Thymus (tissue), 11 donors: ENCODE data around the gene EGFLAM. TPM values are rescaled to one million over a fixed set of nuclear protein-coding genes. Genes with fewer than 3 reads are reported as not detected.

Source experiments
- DNase-seq, 9 donors: peaks; one replicate each; pipeline ENCODE4 v3.0.0-alpha.2; 2013; ENCODE audit warnings: low spot score in 9 of 9, low read depth in 6 of 9, missing footprints in 1 of 9
- H3K27ac ChIP-seq, 2 donors: one replicate each; pipeline ENCODE4 v1.5.1; 2013; ENCODE audit warnings: control low read depth in 1 of 2, low read depth in 1 of 2, low read length in 1 of 2, mild to moderate bottlenecking in 1 of 2, moderate library complexity in 1 of 2
- H3K27me3 ChIP-seq, 2 donors: one replicate each; pipeline ENCODE4 v1.5.1; 2013; ENCODE audit warnings: low read length in 1 of 2; ENCODE audit not compliant: control insufficient read depth in 2 of 2, insufficient read depth in 1 of 2
- H3K36me3 ChIP-seq, 2 donors: one replicate each; pipeline ENCODE4 v1.5.1; 2013; ENCODE audit warnings: low read length in 1 of 2, mild to moderate bottlenecking in 1 of 2, moderate library complexity in 1 of 2; ENCODE audit not compliant: control insufficient read depth in 2 of 2, insufficient read depth in 2 of 2
- H3K4me1 ChIP-seq, 2 donors: one replicate each; pipeline ENCODE4 v1.5.1; 2013; ENCODE audit warnings: low read length in 2 of 2; ENCODE audit not compliant: control insufficient read depth in 2 of 2, insufficient read depth in 2 of 2
- H3K4me3 ChIP-seq, 2 donors: one replicate each; pipeline ENCODE4 v1.5.1; 2013; ENCODE audit warnings: low read length in 2 of 2, control low read depth in 1 of 2, mild to moderate bottlenecking in 1 of 2
- H3K9me3 ChIP-seq, 2 donors: one replicate each; pipeline ENCODE4 v1.5.1; 2013; ENCODE audit warnings: low read length in 1 of 2, mild to moderate bottlenecking in 1 of 2; ENCODE audit not compliant: control insufficient read depth in 2 of 2, insufficient read depth in 1 of 2
- WGBS: extraction: QIAGEN DNeasy Blood & Tissue Kit; methylation state at CpG from one replicate; pipeline ENCODE4 v1.1.7; 2013; 5-methylcytosine and 5-hydroxymethylcytosine counted together
- polyA plus RNA-seq: library from polyadenylated mRNA; stranded (reverse); fragments of 200-250 nt; gene quantifications from one replicate; pipeline ENCODE4 v1.2.3, GENCODE V29; 2013
- total RNA-seq: library from RNA; stranded (reverse); fragments of 120-200 nt; gene quantifications from one replicate; pipeline ENCODE4 v1.2.4, GENCODE V29; 2013
- donor health status: healthy.

EGFLAM gene
- total and polyA plus RNA-seq, 2 donors: 24.0 to 25.7 TPM

- 54% methylated on average over 6 of the region's 6 CpGs for WGBS
- H3K4me3 ChIP-seq: no peak overlapping the region
- H3K4me1 ChIP-seq: no peaks in the 10 kb centered on the region
- peaks cover 0 to 2% of the 10 kb centered on the region in 2 donors for H3K27me3 ChIP-seq
- H3K36me3 ChIP-seq: no peaks in the 10 kb centered on the region
- no peak for DNase-seq
- H3K9me3 ChIP-seq: no peaks in the 10 kb centered on the region
- H3K27ac ChIP-seq: no peak overlapping the region
Observed at GRCh38 chr5:38479315-38479904, 221.1 kb downstream of the EGFLAM start.

- no peaks in the 10 kb centered on the region for H3K4me1 ChIP-seq
- H3K9me3 ChIP-seq: no peaks in the 10 kb centered on the region
- H3K4me3 ChIP-seq: no peak overlapping the region
- peaks cover 0 to 2% of the 10 kb centered on the region in 2 donors for H3K27me3 ChIP-seq
- no peak for DNase-seq
- H3K27ac ChIP-seq: no peak overlapping the region
- WGBS: 94% methylated on average over 10 of the region's 10 CpGs
- no peaks in the 10 kb centered on the region for H3K36me3 ChIP-seq
Observed at GRCh38 chr5:38483805-38484398, 225.5 kb downstream of the EGFLAM start.

GRCh38 chr5:38494175-38494574 lies 235.8 kb downstream of the EGFLAM start:
- H3K27ac ChIP-seq: no peak overlapping the region
- no peaks in the 10 kb centered on the region for H3K36me3 ChIP-seq
- no peaks in the 10 kb centered on the region for H3K9me3 ChIP-seq
- no peaks in the 10 kb centered on the region for H3K27me3 ChIP-seq
- no peak overlapping the region for H3K4me3 ChIP-seq
- no peak for DNase-seq
- no peaks in the 10 kb centered on the region for H3K4me1 ChIP-seq
- 92% methylated on average over 6 of the region's 6 CpGs for WGBS

- Histone ChIP-seq H3K27ac (no peak overlapping the region), H3K27me3 (no peaks in the 10 kb centered on the region), H3K9me3 (no peaks in the 10 kb centered on the region), H3K4me3 (no peak overlapping the region), H3K36me3 (no peaks in the 10 kb centered on the region), H3K4me1 (no peaks in the 10 kb centered on the region)
- 92% methylated on average over 7 of the region's 7 CpGs for WGBS
- no peak for DNase-seq
Observed at GRCh38 chr5:38494763-38495162, 236.4 kb downstream of the EGFLAM start.

- no peak for DNase-seq
- WGBS: 76% methylated on average over 2 of the region's 2 CpGs
- H3K27me3 ChIP-seq: no peaks in the 10 kb centered on the region
- no peak overlapping the region for H3K27ac ChIP-seq
- no peaks in the 10 kb centered on the region for H3K4me1 ChIP-seq
- no peaks in the 10 kb centered on the region for H3K36me3 ChIP-seq
- no peak overlapping the region for H3K4me3 ChIP-seq
- no peaks in the 10 kb centered on the region for H3K9me3 ChIP-seq
Observed at GRCh38 chr5:38497946-38498345, 239.6 kb downstream of the EGFLAM start.

GRCh38 chr5:38500573-38501260 lies 242.4 kb downstream of the EGFLAM start:
- no peaks in the 10 kb centered on the region for H3K27me3 ChIP-seq
- WGBS: 95% methylated on average over 4 of the region's 4 CpGs
- H3K9me3 ChIP-seq: no peaks in the 10 kb centered on the region
- no peaks in the 10 kb centered on the region for H3K4me1 ChIP-seq
- H3K4me3 ChIP-seq: no peak overlapping the region
- no peaks in the 10 kb centered on the region for H3K36me3 ChIP-seq
- no peak for DNase-seq
- H3K27ac ChIP-seq: no peak overlapping the region

GRCh38 chr5:38506302-38506701 lies 247.9 kb downstream of the EGFLAM start:
- Histone ChIP-seq H3K4me3 (no peak overlapping the region), H3K4me1 (no peaks in the 10 kb centered on the region), H3K9me3 (no peaks in the 10 kb centered on the region), H3K27me3 (no peaks in the 10 kb centered on the region), H3K36me3 (no peaks in the 10 kb centered on the region), H3K27ac (peak overlapping the region in 1 of 2 donors; percentile 44)
- 85% methylated on average over 3 of the region's 3 CpGs for WGBS
- DNase-seq: no peak

GRCh38 chr5:38509185-38509584 lies 250.8 kb downstream of the EGFLAM start:
- WGBS: 84% methylated on average over 5 of the region's 5 CpGs
- Histone ChIP-seq H3K4me3 (no peak overlapping the region), H3K27ac (no peak overlapping the region), H3K27me3 (no peaks in the 10 kb centered on the region), H3K36me3 (no peaks in the 10 kb centered on the region), H3K9me3 (no peaks in the 10 kb centered on the region), H3K4me1 (no peaks in the 10 kb centered on the region)
- no peak for DNase-seq
